Ovary (tissue), 3 donors: Measurements from ENCODE around the gene NGLY1.

ENCODE experiments used
- EP300 ChIP-seq: sonication (generic); formaldehyde crosslinking; IDR thresholded peaks from one replicate; pipeline ENCODE4 v1.6.1; 2017; ENCODE audit warnings: antibody characterized with exemption
- POLR2A ChIP-seq: fragments of 450-650 bp; IDR thresholded peaks from one replicate; pipeline ENCODE4 v1.6.1; 2017; ENCODE audit warnings: antibody characterized with exemption, mild to moderate bottlenecking, moderate library complexity
- TF ChIP-seq, protein P1 (sequence below), 3 donors: fragments of 450-650 bp in 2 of 3; fragments of 200-600 bp in 1 of 3; IDR thresholded peaks; one replicate each; pipeline versions ENCODE4 v1.5.1 to v1.8.0; 2016 to 2022; ENCODE audit warnings: antibody characterized with exemption in 3 of 3, mild to moderate bottlenecking in 1 of 3
- donor health status: DM: no; HTN: no; CAD: no.

DNA sequence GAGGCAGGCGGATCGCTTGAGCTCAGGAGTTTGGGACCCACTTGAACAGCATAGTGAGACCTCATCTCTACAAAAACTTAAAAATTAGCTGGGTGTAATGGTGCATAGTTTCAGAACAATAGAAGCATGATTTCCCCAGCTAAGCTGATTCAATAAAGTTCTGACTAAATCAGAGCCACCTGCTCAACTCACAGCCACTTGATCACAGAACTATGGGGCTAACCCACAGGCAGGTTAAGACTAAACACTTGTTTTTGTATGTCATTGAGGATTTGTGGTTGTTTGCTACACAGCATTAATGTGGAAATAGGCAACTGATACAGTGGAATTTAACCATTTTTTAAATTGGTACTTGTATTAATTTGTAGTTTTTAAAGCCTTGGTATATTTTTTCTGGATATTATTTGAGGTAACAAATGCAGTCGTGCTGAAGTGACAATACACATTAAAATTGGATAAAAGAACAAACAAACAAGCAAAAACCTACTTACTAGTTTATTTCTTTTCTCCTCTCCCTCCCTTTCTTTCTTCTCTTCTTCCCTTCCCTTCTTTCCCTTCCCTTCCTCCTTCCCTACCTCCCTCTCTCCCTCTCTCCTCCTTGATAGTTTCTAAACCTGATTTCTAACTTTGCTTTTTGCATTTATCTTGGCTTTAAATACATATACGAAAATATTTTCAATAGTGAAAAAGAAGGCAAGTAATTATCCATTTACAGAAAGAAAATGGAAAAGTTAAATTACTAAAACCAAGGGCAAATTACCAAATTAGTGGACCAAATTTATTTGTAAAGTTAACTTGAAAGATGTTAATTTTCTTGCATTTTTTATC lies 38.7 kb upstream of the NGLY1 start:
- TF ChIP-seq, protein P1, sequence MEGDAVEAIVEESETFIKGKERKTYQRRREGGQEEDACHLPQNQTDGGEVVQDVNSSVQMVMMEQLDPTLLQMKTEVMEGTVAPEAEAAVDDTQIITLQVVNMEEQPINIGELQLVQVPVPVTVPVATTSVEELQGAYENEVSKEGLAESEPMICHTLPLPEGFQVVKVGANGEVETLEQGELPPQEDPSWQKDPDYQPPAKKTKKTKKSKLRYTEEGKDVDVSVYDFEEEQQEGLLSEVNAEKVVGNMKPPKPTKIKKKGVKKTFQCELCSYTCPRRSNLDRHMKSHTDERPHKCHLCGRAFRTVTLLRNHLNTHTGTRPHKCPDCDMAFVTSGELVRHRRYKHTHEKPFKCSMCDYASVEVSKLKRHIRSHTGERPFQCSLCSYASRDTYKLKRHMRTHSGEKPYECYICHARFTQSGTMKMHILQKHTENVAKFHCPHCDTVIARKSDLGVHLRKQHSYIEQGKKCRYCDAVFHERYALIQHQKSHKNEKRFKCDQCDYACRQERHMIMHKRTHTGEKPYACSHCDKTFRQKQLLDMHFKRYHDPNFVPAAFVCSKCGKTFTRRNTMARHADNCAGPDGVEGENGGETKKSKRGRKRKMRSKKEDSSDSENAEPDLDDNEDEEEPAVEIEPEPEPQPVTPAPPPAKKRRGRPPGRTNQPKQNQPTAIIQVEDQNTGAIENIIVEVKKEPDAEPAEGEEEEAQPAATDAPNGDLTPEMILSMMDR (IDR thresholded peaks at IDR 0.05) = no peak
- TF ChIP-seq POLR2A (no peak), EP300 (no peak)
